ENCODE results near the gene TAF11L12.

DNA sequence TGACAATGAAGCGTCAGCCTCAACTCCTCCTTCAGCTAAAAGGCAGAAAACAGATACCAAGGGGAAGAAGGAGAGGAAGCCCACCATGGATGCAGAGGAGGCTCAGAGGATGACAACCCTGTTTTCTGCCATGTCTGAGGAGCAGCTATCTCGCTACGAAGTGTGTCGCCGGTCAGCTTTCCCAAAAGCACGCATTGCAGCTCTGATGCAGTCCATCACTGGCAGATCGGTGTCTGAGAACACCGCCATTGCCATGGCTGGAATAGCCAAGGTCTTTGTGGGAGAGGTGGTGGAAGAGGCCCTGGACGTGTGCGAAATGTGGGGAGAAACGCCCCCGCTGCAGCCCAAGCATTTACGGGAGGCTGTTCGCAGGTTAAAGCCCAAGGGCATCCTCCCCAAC lies 5.2 kb upstream of the TAF11L12 start:
- TF ChIP-seq EP300 (IDR thresholded peaks at IDR 0.05; ENCODE audit: borderline replicate concordance in 1 of 2, low read depth in 1 of 2, low read length in 1 of 2) = no peak
- no peak for TF ChIP-seq RCOR1 (IDR thresholded peaks at IDR 0.05; ENCODE audit: low read length)
- TF ChIP-seq, protein P1, sequence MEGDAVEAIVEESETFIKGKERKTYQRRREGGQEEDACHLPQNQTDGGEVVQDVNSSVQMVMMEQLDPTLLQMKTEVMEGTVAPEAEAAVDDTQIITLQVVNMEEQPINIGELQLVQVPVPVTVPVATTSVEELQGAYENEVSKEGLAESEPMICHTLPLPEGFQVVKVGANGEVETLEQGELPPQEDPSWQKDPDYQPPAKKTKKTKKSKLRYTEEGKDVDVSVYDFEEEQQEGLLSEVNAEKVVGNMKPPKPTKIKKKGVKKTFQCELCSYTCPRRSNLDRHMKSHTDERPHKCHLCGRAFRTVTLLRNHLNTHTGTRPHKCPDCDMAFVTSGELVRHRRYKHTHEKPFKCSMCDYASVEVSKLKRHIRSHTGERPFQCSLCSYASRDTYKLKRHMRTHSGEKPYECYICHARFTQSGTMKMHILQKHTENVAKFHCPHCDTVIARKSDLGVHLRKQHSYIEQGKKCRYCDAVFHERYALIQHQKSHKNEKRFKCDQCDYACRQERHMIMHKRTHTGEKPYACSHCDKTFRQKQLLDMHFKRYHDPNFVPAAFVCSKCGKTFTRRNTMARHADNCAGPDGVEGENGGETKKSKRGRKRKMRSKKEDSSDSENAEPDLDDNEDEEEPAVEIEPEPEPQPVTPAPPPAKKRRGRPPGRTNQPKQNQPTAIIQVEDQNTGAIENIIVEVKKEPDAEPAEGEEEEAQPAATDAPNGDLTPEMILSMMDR (IDR thresholded peaks at IDR 0.05) = no peak
- no peak for TF ChIP-seq RAD21 (IDR thresholded peaks at IDR 0.05; ENCODE audit: low read length)
- TF ChIP-seq FOSL2 (IDR thresholded peaks at IDR 0.05; ENCODE audit: borderline replicate concordance, low read depth) = no peak

Data from SK-N-SH (cell line).